ENCODE results near the gene TSKS. TPM values are rescaled to one million over a fixed set of nuclear protein-coding genes. Genes with fewer than 3 reads are reported as not detected.

The TSKS gene
- total RNA-seq, 1 donor from 2014 or later: not detected

DNA sequence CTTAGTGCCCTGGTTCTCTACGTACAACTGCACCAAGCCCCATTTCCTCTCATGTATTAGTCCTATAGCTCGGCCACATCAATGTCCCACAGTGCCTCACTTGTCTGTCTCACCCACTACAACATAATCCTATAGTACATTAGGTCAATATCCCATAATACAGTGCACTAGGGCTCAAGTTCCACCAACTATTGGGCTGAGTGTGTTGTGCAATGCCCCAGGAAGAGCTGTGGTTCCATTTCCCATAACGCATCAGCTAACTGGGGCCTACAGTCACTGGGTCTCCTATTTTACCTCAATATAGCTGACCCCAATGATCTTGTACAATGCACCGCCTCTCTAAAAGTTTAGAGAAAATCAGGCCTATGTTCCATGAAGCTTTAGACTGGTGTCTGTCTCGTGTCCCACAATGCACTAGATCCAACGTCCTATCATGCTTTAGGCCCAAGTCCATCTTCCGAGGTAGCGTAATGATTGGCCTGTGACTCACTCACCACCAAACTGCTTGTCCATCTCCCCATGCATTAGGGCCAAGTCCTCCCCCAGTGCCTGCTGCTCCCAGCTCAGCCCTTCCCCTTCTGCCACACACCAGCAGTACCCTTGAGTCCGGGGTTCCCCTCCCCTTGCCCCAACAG lies 21.8 kb downstream of the TSKS start:
- TF ChIP-seq, protein P1, sequence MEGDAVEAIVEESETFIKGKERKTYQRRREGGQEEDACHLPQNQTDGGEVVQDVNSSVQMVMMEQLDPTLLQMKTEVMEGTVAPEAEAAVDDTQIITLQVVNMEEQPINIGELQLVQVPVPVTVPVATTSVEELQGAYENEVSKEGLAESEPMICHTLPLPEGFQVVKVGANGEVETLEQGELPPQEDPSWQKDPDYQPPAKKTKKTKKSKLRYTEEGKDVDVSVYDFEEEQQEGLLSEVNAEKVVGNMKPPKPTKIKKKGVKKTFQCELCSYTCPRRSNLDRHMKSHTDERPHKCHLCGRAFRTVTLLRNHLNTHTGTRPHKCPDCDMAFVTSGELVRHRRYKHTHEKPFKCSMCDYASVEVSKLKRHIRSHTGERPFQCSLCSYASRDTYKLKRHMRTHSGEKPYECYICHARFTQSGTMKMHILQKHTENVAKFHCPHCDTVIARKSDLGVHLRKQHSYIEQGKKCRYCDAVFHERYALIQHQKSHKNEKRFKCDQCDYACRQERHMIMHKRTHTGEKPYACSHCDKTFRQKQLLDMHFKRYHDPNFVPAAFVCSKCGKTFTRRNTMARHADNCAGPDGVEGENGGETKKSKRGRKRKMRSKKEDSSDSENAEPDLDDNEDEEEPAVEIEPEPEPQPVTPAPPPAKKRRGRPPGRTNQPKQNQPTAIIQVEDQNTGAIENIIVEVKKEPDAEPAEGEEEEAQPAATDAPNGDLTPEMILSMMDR (IDR thresholded peaks at IDR 0.05; ENCODE audit: insufficient read depth, low read depth, low read length): no peak
- no peak for TF ChIP-seq EZH2 (IDR thresholded peaks at IDR 0.05; ENCODE audit: insufficient read depth, low read length)
- H3K79me2 ChIP-seq (ENCODE audit: insufficient read depth, low read length): no peaks in the 10 kb centered on the region
- H3K4me3 Mint-ChIP-seq (ENCODE audit: unreplicated experiment): no peak overlapping the region
- no peak overlapping the region for H3K27ac Mint-ChIP-seq (ENCODE audit: unreplicated experiment)
- no peak overlapping the region for H2AFZ ChIP-seq (ENCODE audit: low read depth, low read length)
- no peak overlapping the region for H3K9ac ChIP-seq (ENCODE audit: low read length)
- H3K27me3 ChIP-seq (ENCODE audit: insufficient read depth, low read length): no peaks in the 10 kb centered on the region
- H4K20me1 ChIP-seq (ENCODE audit: insufficient read depth, low read length): no peaks in the 10 kb centered on the region
- H3K4me1 Mint-ChIP-seq (ENCODE audit: low read depth, unreplicated experiment): no peaks in the 10 kb centered on the region
- H3K4me2 ChIP-seq (ENCODE audit: low read length): no peak overlapping the region
- no peaks in the 10 kb centered on the region for H3K27me3 Mint-ChIP-seq (ENCODE audit: low read depth, unreplicated experiment)
- no peaks in the 10 kb centered on the region for H3K36me3 ChIP-seq (ENCODE audit: insufficient read depth, low read length)
- DNase-seq (ENCODE audit: low read depth) (no peak), FAIRE-seq (no peak)
- H3K9me3 ChIP-seq (ENCODE audit: insufficient read depth, low read depth, low read length): no peaks in the 10 kb centered on the region
- no peak overlapping the region for H3K27ac ChIP-seq (ENCODE audit: low read depth, low read length)
- peaks cover 10% of the 10 kb centered on the region for H3K9me3 Mint-ChIP-seq (ENCODE audit: unreplicated experiment)
- no peak overlapping the region for H3K4me3 ChIP-seq (ENCODE audit: insufficient read depth, low read depth, low read length)
- no peaks in the 10 kb centered on the region for H3K4me1 ChIP-seq (ENCODE audit: insufficient read depth, low read length)
- H3K36me3 Mint-ChIP-seq (ENCODE audit: low read depth, unreplicated experiment): no peaks in the 10 kb centered on the region

DNA sequence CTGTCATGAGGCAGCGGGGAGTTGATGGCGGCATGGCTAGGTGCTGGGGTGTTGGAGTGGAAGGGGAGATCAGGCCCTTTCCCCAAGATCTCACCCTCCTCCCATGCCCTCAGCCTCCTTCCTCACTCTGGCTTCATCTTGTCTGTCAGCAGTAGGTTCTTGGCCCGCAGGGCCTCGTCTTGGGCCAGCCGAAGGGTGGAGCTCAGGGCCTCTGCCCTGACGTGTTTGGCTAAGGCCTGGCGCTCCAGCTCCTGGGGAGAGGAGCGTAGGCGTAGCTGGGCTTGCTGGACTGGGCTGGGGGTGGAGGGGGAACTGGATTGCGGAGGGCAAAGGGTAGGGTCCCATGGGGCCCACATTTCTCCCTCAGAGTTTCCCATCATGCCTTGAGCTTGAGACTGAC lies 23.2 kb downstream of the TSKS start:
- no peaks in the 10 kb centered on the region for H3K4me1 ChIP-seq (ENCODE audit: insufficient read depth, low read length)
- no peak for FAIRE-seq

DNA sequence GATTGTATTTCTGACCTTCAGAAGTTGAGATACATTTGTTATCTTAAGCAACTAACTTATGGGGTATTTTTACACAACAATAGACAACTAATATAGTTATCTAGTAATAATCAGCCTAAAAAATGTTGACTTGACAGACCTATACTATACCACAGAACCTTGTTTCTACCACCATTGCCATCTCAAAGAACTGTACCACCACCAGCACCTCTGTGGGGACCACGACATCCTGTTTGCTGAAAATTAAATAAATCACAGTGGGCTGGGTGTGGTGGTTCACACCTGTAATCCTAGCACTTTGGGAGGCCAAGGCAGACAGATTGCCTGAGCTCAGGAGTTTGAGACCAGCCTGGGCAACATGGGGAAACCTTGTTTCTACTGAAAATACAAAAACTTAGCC lies 24.0 kb downstream of the TSKS start:
- H3K27ac ChIP-seq (ENCODE audit: low read depth, low read length): no peak overlapping the region
- H4K20me1 ChIP-seq (ENCODE audit: insufficient read depth, low read length): no peaks in the 10 kb centered on the region
- Mint-ChIP-seq H3K36me3 (ENCODE audit: low read depth, unreplicated experiment) (no peaks in the 10 kb centered on the region), H3K27ac (ENCODE audit: unreplicated experiment) (no peak overlapping the region), H3K9me3 (ENCODE audit: unreplicated experiment) (peaks cover 4% of the 10 kb centered on the region), H3K4me1 (ENCODE audit: low read depth, unreplicated experiment) (no peaks in the 10 kb centered on the region), H3K4me3 (ENCODE audit: unreplicated experiment) (no peak overlapping the region), H3K27me3 (ENCODE audit: low read depth, unreplicated experiment) (no peaks in the 10 kb centered on the region)
- H3K36me3 ChIP-seq (ENCODE audit: insufficient read depth, low read length): no peaks in the 10 kb centered on the region
- FAIRE-seq: no peak
- DNase-seq (ENCODE audit: low read depth): no peak
- no peak for TF ChIP-seq EZH2 (IDR thresholded peaks at IDR 0.05; ENCODE audit: insufficient read depth, low read length)
- TF ChIP-seq, protein P1 (IDR thresholded peaks at IDR 0.05; ENCODE audit: insufficient read depth, low read depth, low read length): no peak
- H3K4me1 ChIP-seq (ENCODE audit: insufficient read depth, low read length): no peaks in the 10 kb centered on the region
- H3K9me3 ChIP-seq (ENCODE audit: insufficient read depth, low read depth, low read length): no peaks in the 10 kb centered on the region
- no peaks in the 10 kb centered on the region for H3K27me3 ChIP-seq (ENCODE audit: insufficient read depth, low read length)
- H3K4me3 ChIP-seq (ENCODE audit: insufficient read depth, low read depth, low read length): no peak overlapping the region
- no peak overlapping the region for H3K4me2 ChIP-seq (ENCODE audit: low read length)
- H3K9ac ChIP-seq (ENCODE audit: low read length): no peak overlapping the region
- H2AFZ ChIP-seq (ENCODE audit: low read depth, low read length): no peak overlapping the region
- no peaks in the 10 kb centered on the region for H3K79me2 ChIP-seq (ENCODE audit: insufficient read depth, low read length)

More for the DNA sequence above, 23.2 kb downstream of the TSKS start:
- H3K4me2 ChIP-seq (ENCODE audit: low read length): no peak overlapping the region
- no peaks in the 10 kb centered on the region for H3K27me3 ChIP-seq (ENCODE audit: insufficient read depth, low read length)
- no peaks in the 10 kb centered on the region for H4K20me1 ChIP-seq (ENCODE audit: insufficient read depth, low read length)
- TF ChIP-seq EZH2 (IDR thresholded peaks at IDR 0.05; ENCODE audit: insufficient read depth, low read length): no peak
- TF ChIP-seq, protein P1 (IDR thresholded peaks at IDR 0.05; ENCODE audit: insufficient read depth, low read depth, low read length): no peak
- H3K4me3 Mint-ChIP-seq (ENCODE audit: unreplicated experiment): no peak overlapping the region
- peaks cover 9% of the 10 kb centered on the region for H3K9me3 Mint-ChIP-seq (ENCODE audit: unreplicated experiment)
- H3K27me3 Mint-ChIP-seq (ENCODE audit: low read depth, unreplicated experiment): no peaks in the 10 kb centered on the region
- H3K79me2 ChIP-seq (ENCODE audit: insufficient read depth, low read length): no peaks in the 10 kb centered on the region
- H3K9ac ChIP-seq (ENCODE audit: low read length): no peak overlapping the region
- no peaks in the 10 kb centered on the region for H3K36me3 Mint-ChIP-seq (ENCODE audit: low read depth, unreplicated experiment)
- H3K27ac ChIP-seq (ENCODE audit: low read depth, low read length): no peak overlapping the region
- H3K4me1 Mint-ChIP-seq (ENCODE audit: low read depth, unreplicated experiment): no peaks in the 10 kb centered on the region
- no peaks in the 10 kb centered on the region for H3K36me3 ChIP-seq (ENCODE audit: insufficient read depth, low read length)
- no peaks in the 10 kb centered on the region for H3K9me3 ChIP-seq (ENCODE audit: insufficient read depth, low read depth, low read length)
- H3K27ac Mint-ChIP-seq (ENCODE audit: unreplicated experiment): no peak overlapping the region
- H3K4me3 ChIP-seq (ENCODE audit: insufficient read depth, low read depth, low read length): no peak overlapping the region
- no peak for DNase-seq (ENCODE audit: low read depth)
- no peak overlapping the region for H2AFZ ChIP-seq (ENCODE audit: low read depth, low read length)

Measured in astrocyte (in vitro differentiated cells and primary cell).